Adrenal gland (tissue), 12 donors: ENCODE measurements around the gene CENPE. TPM values are rescaled to one million over a fixed set of nuclear protein-coding genes. Genes with fewer than 3 reads are reported as not detected.

Source experiments
- DNase-seq, 7 donors: peaks; one replicate each; pipeline ENCODE4 v3.0.0-alpha.2; 2019 to 2020
- H3K27ac ChIP-seq, 5 donors: fragments of 200-600 bp; sonication (generic) in 4 of 5; 1 replicate in 3 of 5; 2 replicates in 2 of 5; pipeline versions ENCODE4 v1.5.1 to v1.8.0; 2016 to 2020; ENCODE audit warnings: mild to moderate bottlenecking in 1 of 5
- H3K27me3 ChIP-seq: fragments of 200-600 bp; 2 replicates; pipeline ENCODE4 v1.8.0; 2021
- H3K36me3 ChIP-seq, 2 donors: fragments of 200-600 bp; replicated peaks in 1 of 2; 1 replicate in 1 of 2; 2 replicates in 1 of 2; pipeline versions ENCODE4 v1.5.1 to v1.8.0; 2018 to 2022
- H3K4me1 ChIP-seq, 2 donors: fragments of 200-600 bp; replicated peaks in 1 of 2; 1 replicate in 1 of 2; 2 replicates in 1 of 2; pipeline versions ENCODE4 v1.5.1 to v1.8.0; 2018 to 2021
- H3K4me3 ChIP-seq, 4 donors: fragments of 200-600 bp; sonication (generic) in 3 of 4; one replicate each; pipeline ENCODE4 v1.5.1; 2016 to 2018
- H3K9me3 ChIP-seq, 3 donors: fragments of 200-600 bp; sonication (generic) in 1 of 3; replicated peaks in 1 of 3; 1 replicate in 2 of 3; 2 replicates in 1 of 3; pipeline versions ENCODE4 v1.5.1 to v1.8.0; 2016 to 2021
- CTCF ChIP-seq, 6 experiments: fragments of 450-650 bp in 4 of 6; fragments of 200-600 bp in 2 of 6; sonication (generic) in 1 of 6; IDR thresholded peaks; 1 replicate in 5 of 6; 2 replicates in 1 of 6; pipeline versions ENCODE4 v1.5.1 to v1.8.0; 2016 to 2021; ENCODE audit warnings: antibody characterized with exemption in 6 of 6, mild to moderate bottlenecking in 2 of 6, moderate library complexity in 1 of 6
- POLR2A ChIP-seq, 2 donors: fragments of 450-650 bp; IDR thresholded peaks; one replicate each; pipeline ENCODE4 v1.6.1; 2017; ENCODE audit warnings: antibody characterized with exemption in 2 of 2, mild to moderate bottlenecking in 2 of 2, moderate library complexity in 1 of 2
- WGBS, 4 donors: extraction: QIAGEN DNeasy Blood & Tissue Kit in 2 of 4; methylation state at CpG; one replicate each; pipeline versions ENCODE4 v1.1.5 to v1.1.7; 2013 to 2017; 5-methylcytosine and 5-hydroxymethylcytosine counted together
- intact Hi-C, 2 donors: fragments of 100-400 bp; cut with DNase I; formaldehyde crosslinking; loops; one replicate each; pipeline versions ENCODE4 v1.14.1 to v1.15.0; 2022 to 2023
- polyA plus RNA-seq, 3 donors: library from polyadenylated mRNA; stranded (reverse); fragments of 200-250 nt in 2 of 3; fragments of 350-450 nt in 1 of 3; fragmentation: Illumina TruSeq in 1 of 3; extraction: RNeasy Lipid Tissue Mini Kit (QIAGEN cat#74804) in 1 of 3; gene quantifications; one replicate each; pipeline ENCODE4 v1.2.3, GENCODE V29; 2013 to 2014
- total RNA-seq, 9 donors: library from RNA; depleted of rRNA in 4 of 9; stranded (reverse); fragments of >200 nt in 4 of 9; fragments of 120-200 nt in 1 of 9; fragmentation: NEBNext Ultra II Directional in 1 of 9; extraction: Animal tissue kit (Norgen Biotek cat#: 25700) in 1 of 9; gene quantifications; one replicate each; pipeline versions ENCODE4 v1.1.0 to v1.2.4, GENCODE V29; 2013 to 2023
- donor health status: healthy with polysubstance abuse.
- donor health status: Bipolar disorder and iron deficiency.
- donor health status: DM: yes; HTN: yes; CAD: no.
- donor health status: DM: no; HTN: no; CAD: no.
- donor health status: DM: no; HTN: no; CAD: no.
- donor health status: DM: yes; HTN: yes; CAD: no.

CENPE gene
- total and polyA plus RNA-seq, 12 donors, result 0.17 to 5.7 (median 0.87) TPM

DNA sequence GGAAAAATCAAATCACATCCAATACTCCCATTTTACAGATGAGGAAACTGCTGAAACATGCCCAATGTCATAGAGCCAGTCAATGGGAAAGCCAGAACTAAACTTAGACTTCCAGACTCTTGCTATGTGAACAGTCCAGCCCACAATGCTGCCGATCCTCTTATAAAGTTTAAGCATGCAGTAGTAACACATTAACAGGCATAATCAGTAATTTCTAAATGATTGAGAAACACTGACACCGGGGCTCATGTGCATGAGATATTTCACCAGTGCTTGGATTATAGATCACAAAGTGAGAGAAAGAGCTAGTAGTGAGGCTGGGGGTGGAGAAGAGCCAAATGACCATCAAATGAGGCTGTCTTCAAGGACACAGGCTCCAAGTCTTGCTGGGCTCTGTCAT lies 101.0 kb downstream of the CENPE start:
- TF ChIP-seq POLR2A (IDR thresholded peaks at IDR 0.05) (no peak), CTCF (IDR thresholded peaks at IDR 0.05) (no peak)
- Histone ChIP-seq H3K9me3 (no peaks in the 10 kb centered on the region), H3K27me3 (no peaks in the 10 kb centered on the region), H3K36me3 (no peaks in the 10 kb centered on the region), H3K27ac (no peak overlapping the region), H3K4me3 (no peak overlapping the region), H3K4me1 (peaks cover 18 to 42% of the 10 kb centered on the region in 2 donors)
- DNase-seq, result peak in 3 of 7 donors; percentile 30 to 60 (median 49)
- 59 to 77% (median 70%) methylated on average over 2 of the region's 2 CpGs for WGBS, 4 donors
- intact Hi-C loops, result loop anchor here in 1 of 2 donors (10.0 kb wide), 1 partner anchor 472 kb away; no protein-coding TSS in a partner anchor

- H3K9me3 ChIP-seq, result no peaks in the 10 kb centered on the region
- H3K4me3 ChIP-seq, result no peak overlapping the region
- H3K4me1 ChIP-seq, result peaks cover 18 to 48% of the 10 kb centered on the region in 2 donors
- DNase-seq, result no peak
- H3K36me3 ChIP-seq, result peaks cover 0 to 11% of the 10 kb centered on the region in 2 donors
- WGBS, 4 donors, result 88 to 94% (median 92%) methylated on average over 3 of the region's 3 CpGs
- no peaks in the 10 kb centered on the region for H3K27me3 ChIP-seq
- H3K27ac ChIP-seq, result no peak overlapping the region
- intact Hi-C loops, result loop anchor here in 1 of 2 donors (10.0 kb wide), 1 partner anchor 470 kb away; no protein-coding TSS in a partner anchor
- TF ChIP-seq CTCF (IDR thresholded peaks at IDR 0.05), result no peak
- no peak for TF ChIP-seq POLR2A (IDR thresholded peaks at IDR 0.05)
Observed at GRCh38 chr4:103095080-103095479, 103.1 kb downstream of the CENPE start.

- intact Hi-C loops, result loop anchor here in 1 of 2 donors (10.0 kb wide), 1 partner anchor 467 kb away; no protein-coding TSS in a partner anchor
- peaks cover 2 to 28% of the 10 kb centered on the region in 2 donors for H3K4me1 ChIP-seq
- H3K36me3 ChIP-seq, result peaks cover 0 to 35% of the 10 kb centered on the region in 2 donors
- H3K9me3 ChIP-seq, result no peaks in the 10 kb centered on the region
- no peak for DNase-seq
- no peak for TF ChIP-seq POLR2A (IDR thresholded peaks at IDR 0.05)
- TF ChIP-seq CTCF (IDR thresholded peaks at IDR 0.05), result no peak
- no peak overlapping the region for H3K27ac ChIP-seq
- H3K27me3 ChIP-seq, result no peaks in the 10 kb centered on the region
- no peak overlapping the region for H3K4me3 ChIP-seq
Observed at GRCh38 chr4:103092245-103092644, 105.9 kb downstream of the CENPE start.

- 33 to 50% (median 41%) methylated on average over 3 of the region's 3 CpGs for WGBS, 4 donors
- intact Hi-C loops, result loop anchor here in 1 of 2 donors (10.0 kb wide), 1 partner anchor 467 kb away; no protein-coding TSS in a partner anchor
- peaks cover 0 to 37% of the 10 kb centered on the region in 2 donors for H3K36me3 ChIP-seq
- H3K4me1 ChIP-seq, result peaks cover 0 to 23% of the 10 kb centered on the region in 2 donors
- DNase-seq, result peak in 6 of 7 donors; percentile 33 to 60 (median 46)
- H3K9me3 ChIP-seq, result no peaks in the 10 kb centered on the region
- TF ChIP-seq CTCF (IDR thresholded peaks at IDR 0.05) (peak; percentile 42 to 71 (median 60)), POLR2A (IDR thresholded peaks at IDR 0.05) (no peak)
- H3K27me3 ChIP-seq, result no peaks in the 10 kb centered on the region
- no peak overlapping the region for H3K27ac ChIP-seq
- H3K4me3 ChIP-seq, result no peak overlapping the region
Observed at GRCh38 chr4:103091601-103092223, 106.4 kb downstream of the CENPE start.
